GM23248 (cell line): Measurements from ENCODE around the gene SLC6A12. TPM values are rescaled to one million over a fixed set of nuclear protein-coding genes. Genes with fewer than 3 reads are reported as not detected.

Experiments
- DNase-seq: peaks from one replicate; pipeline ENCODE4 v3.0.0-alpha.2; 2015
- H2AFZ ChIP-seq: fragments of 200-600 bp; sonication (generic); 2 replicates; pipeline ENCODE4 v1.6.1; 2016; ENCODE audit warnings: antibody characterized with exemption
- H3F3A ChIP-seq: fragments of 200-600 bp; sonication (generic); 2 replicates; pipeline ENCODE4 v1.6.1; 2016; ENCODE audit warnings: mild to moderate bottlenecking, antibody characterized with exemption, mixed run types; ENCODE audit not compliant: insufficient read depth
- H3K27ac ChIP-seq: fragments of 200-600 bp; sonication (generic); 2 replicates; pipeline ENCODE4 v1.5.1; 2016; ENCODE audit warnings: mild to moderate bottlenecking
- H3K27me3 ChIP-seq: fragments of 200-600 bp; sonication (generic); replicated peaks from 2 replicates; pipeline ENCODE4 v1.6.1; 2016; ENCODE audit warnings: mild to moderate bottlenecking; ENCODE audit not compliant: insufficient read depth
- H3K36me3 ChIP-seq: fragments of 200-600 bp; sonication (generic); 2 replicates; pipeline ENCODE4 v1.6.1; 2016; ENCODE audit warnings: low read depth, mild to moderate bottlenecking
- H3K4me1 ChIP-seq: fragments of 200-600 bp; sonication (generic); 2 replicates; pipeline ENCODE4 v1.6.1; 2016; ENCODE audit warnings: mild to moderate bottlenecking; ENCODE audit not compliant: insufficient read depth
- H3K4me2 ChIP-seq: fragments of 200-600 bp; sonication (generic); one replicate; pipeline ENCODE4 v1.6.1; 2016; ENCODE audit warnings: mild to moderate bottlenecking; ENCODE audit not compliant: unreplicated experiment
- H3K4me3 ChIP-seq: fragments of 200-600 bp; sonication (generic); 2 replicates; pipeline ENCODE4 v1.5.1; 2016; ENCODE audit warnings: mild to moderate bottlenecking
- H3K79me2 ChIP-seq: fragments of 200-600 bp; sonication (generic); 2 replicates; pipeline ENCODE4 v1.6.1; 2016; ENCODE audit warnings: mild to moderate bottlenecking; ENCODE audit not compliant: insufficient read depth
- H3K9ac ChIP-seq: fragments of 200-600 bp; sonication (generic); 2 replicates; pipeline ENCODE4 v1.6.1; 2016; ENCODE audit warnings: mild to moderate bottlenecking
- H3K9me2 ChIP-seq: fragments of 200-600 bp; sonication (generic); 2 replicates; pipeline ENCODE4 v1.6.1; 2016; ENCODE audit warnings: mixed run types, mild to moderate bottlenecking, moderate library complexity; ENCODE audit not compliant: insufficient read depth
- H3K9me3 ChIP-seq: fragments of 200-600 bp; sonication (generic); one replicate; pipeline ENCODE4 v1.6.1; 2017; ENCODE audit warnings: low read depth
- H4K20me1 ChIP-seq: fragments of 200-600 bp; sonication (generic); 2 replicates; pipeline ENCODE4 v1.6.0; 2016; ENCODE audit not compliant: insufficient read depth
- EZH2 ChIP-seq: fragments of 200-600 bp; sonication (generic); IDR thresholded peaks from 2 replicates; pipeline ENCODE4 v1.6.1; 2018; ENCODE audit warnings: antibody characterized with exemption, mild to moderate bottlenecking; ENCODE audit not compliant: insufficient read depth, poor library complexity, severe bottlenecking
- EZH2phosphoT487 ChIP-seq: fragments of 200-600 bp; sonication (generic); IDR thresholded peaks from 2 replicates; pipeline ENCODE4 v1.6.1; 2018; ENCODE audit warnings: antibody characterized with exemption, moderate library complexity, mild to moderate bottlenecking, low read depth; ENCODE audit not compliant: insufficient read depth
- WGBS, 2 experiments: methylation state at CpG; one replicate each; pipeline ENCODE4 v1.1.6; 2015 to 2017; ENCODE audit warnings: low lambda C conversion rate in 2 of 2, low coverage in 1 of 2; ENCODE audit errors: missing lambda C conversion rate in 2 of 2; 5-methylcytosine and 5-hydroxymethylcytosine counted together
- in situ Hi-C: fragments of 300-500 bp; cut with MboI; formaldehyde crosslinking; loops from 2 replicates; pipeline ENCODE4 v1.15.0; 2020
- polyA plus RNA-seq: library from polyadenylated mRNA; unstranded; fragments of >200 nt; fragmentation: Nextera tagmentation; extraction: Ambion mirVana; gene quantifications from 2 replicates; pipeline ENCODE4 v1.2.1, GENCODE V29; 2016
- total RNA-seq: library from RNA; depleted of rRNA; stranded (reverse); fragments of >200 nt; shearing (Covaris generic); gene quantifications from 2 replicates; pipeline ENCODE4 v1.2.3, GENCODE V29; 2014

Gene SLC6A12
- total and polyA plus RNA-seq, 2 experiments from 2014 or later = not detected

GRCh38 chr12:180445-180844 is 33.5 kb downstream of the SLC6A12 start:
- Histone ChIP-seq H3K4me3 (no peak overlapping the region), H3K9ac (no peak overlapping the region), H3K27me3 (no peaks in the 10 kb centered on the region), H3K4me1 (peaks cover 9% of the 10 kb centered on the region), H3K79me2 (no peaks in the 10 kb centered on the region), H3K36me3 (no peaks in the 10 kb centered on the region), H4K20me1 (no peaks in the 10 kb centered on the region), H3K4me2 (no peak overlapping the region), H2AFZ (no peak overlapping the region), H3K27ac (no peak overlapping the region), H3K9me2 (no peaks in the 10 kb centered on the region), H3K9me3 (no peaks in the 10 kb centered on the region), H3F3A (no peaks in the 10 kb centered on the region; the same call in 1 of the 2 replicates)
- TF ChIP-seq EZH2 (no peak), EZH2phosphoT487 (no peak)
- in situ Hi-C loops = no loop called here
- no peak for DNase-seq
- WGBS, 2 experiments = 75 to 78% methylated on average over 8 of the region's 8 CpGs

- no peak for DNase-seq
- Histone ChIP-seq H2AFZ (no peak overlapping the region), H3K36me3 (no peaks in the 10 kb centered on the region), H3K9me2 (no peaks in the 10 kb centered on the region), H4K20me1 (no peaks in the 10 kb centered on the region), H3K9me3 (no peaks in the 10 kb centered on the region), H3K4me2 (no peak overlapping the region), H3K4me3 (no peak overlapping the region), H3K27ac (no peak overlapping the region), H3K9ac (no peak overlapping the region), H3F3A (no peaks in the 10 kb centered on the region; the same call in 1 of the 2 replicates), H3K79me2 (no peaks in the 10 kb centered on the region), H3K27me3 (no peaks in the 10 kb centered on the region), H3K4me1 (peaks cover 9% of the 10 kb centered on the region)
- 74 to 76% methylated on average over 5 of the region's 5 CpGs for WGBS, 2 experiments
- in situ Hi-C loops = no loop called here
- TF ChIP-seq EZH2phosphoT487 = no peak
- no peak for TF ChIP-seq EZH2
Observed at GRCh38 chr12:179885-180284, 34.1 kb downstream of the SLC6A12 start.

DNA sequence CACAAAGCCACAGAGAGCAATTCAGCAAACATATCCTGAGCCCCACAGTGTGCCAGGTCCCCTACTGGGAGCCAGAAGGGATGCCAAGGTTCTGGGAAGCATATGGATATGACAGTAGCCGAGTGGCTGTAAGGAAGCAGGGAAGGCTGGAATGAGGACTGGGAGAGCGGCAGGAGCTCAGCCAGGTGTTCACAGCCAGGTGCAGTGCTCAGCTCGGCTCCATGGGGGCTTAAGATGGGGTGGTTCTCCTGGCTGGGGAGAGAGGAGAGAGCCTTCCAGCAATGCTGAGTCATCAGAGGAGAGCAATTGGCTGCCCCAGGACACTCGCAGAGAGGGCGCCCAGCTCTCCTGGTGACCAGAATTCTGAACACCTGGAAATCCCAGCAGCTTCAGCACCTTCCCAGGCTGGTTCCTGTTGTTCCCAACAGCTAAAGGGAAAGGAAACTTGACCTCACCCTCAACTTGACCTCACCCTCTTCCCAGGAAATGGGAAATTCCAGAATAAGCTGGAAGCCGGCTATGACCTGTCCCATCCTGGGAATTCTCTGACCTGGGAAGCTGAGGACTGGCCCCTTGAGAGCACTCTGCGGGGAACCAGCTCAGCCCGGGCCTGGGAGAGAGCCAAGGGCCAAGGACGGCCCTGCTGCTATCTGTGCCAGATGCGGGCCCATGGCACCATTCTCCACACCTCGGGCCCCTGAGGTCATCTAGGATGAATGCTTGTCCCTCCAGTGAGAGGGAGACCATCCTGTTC is 34.6 kb downstream of the SLC6A12 start:
- DNase-seq = peak; percentile 26
- no peak overlapping the region for H3K4me2 ChIP-seq
- no peaks in the 10 kb centered on the region for H3K9me2 ChIP-seq
- no peaks in the 10 kb centered on the region for H3K79me2 ChIP-seq
- no peaks in the 10 kb centered on the region for H3K27me3 ChIP-seq
- 69 to 72% methylated on average over 11 of the region's 11 CpGs for WGBS, 2 experiments
- H3K4me3 ChIP-seq = no peak overlapping the region
- no peaks in the 10 kb centered on the region for H3K9me3 ChIP-seq
- no peak overlapping the region for H3K27ac ChIP-seq
- in situ Hi-C loops = no loop called here
- no peaks in the 10 kb centered on the region; the same call in 1 of the 2 replicates for H3F3A ChIP-seq
- H3K9ac ChIP-seq = no peak overlapping the region
- no peak overlapping the region for H2AFZ ChIP-seq
- H4K20me1 ChIP-seq = no peaks in the 10 kb centered on the region
- H3K4me1 ChIP-seq = peaks cover 9% of the 10 kb centered on the region
- no peak for TF ChIP-seq EZH2
- no peak for TF ChIP-seq EZH2phosphoT487
- no peaks in the 10 kb centered on the region for H3K36me3 ChIP-seq

- Histone ChIP-seq H3K79me2 (no peaks in the 10 kb centered on the region), H2AFZ (no peak overlapping the region), H4K20me1 (no peaks in the 10 kb centered on the region), H3K27ac (no peak overlapping the region), H3K4me2 (no peak overlapping the region), H3K36me3 (no peaks in the 10 kb centered on the region), H3K27me3 (no peaks in the 10 kb centered on the region), H3K9me3 (no peaks in the 10 kb centered on the region), H3K9me2 (no peaks in the 10 kb centered on the region), H3F3A (no peaks in the 10 kb centered on the region; the same call in 1 of the 2 replicates), H3K4me3 (no peak overlapping the region), H3K4me1 (peaks cover 9% of the 10 kb centered on the region), H3K9ac (no peak overlapping the region)
- DNase-seq = no peak
- 24 to 27% methylated on average over 3 of the region's 3 CpGs for WGBS, 2 experiments
- TF ChIP-seq EZH2phosphoT487 = no peak
- no peak for TF ChIP-seq EZH2
- in situ Hi-C loops = no loop called here
Observed at GRCh38 chr12:178829-179109, 35.2 kb downstream of the SLC6A12 start.
